HepG2 (cell line): ENCODE data around the gene RHBDL3. TPM values are rescaled to one million over a fixed set of nuclear protein-coding genes. Genes with fewer than 3 reads are reported as not detected.
A peak's percentile ranks its signal among the peaks of the same experiment; 100 is the strongest.

Experiments
- ATAC-seq: fragments of 200-7000 bp; cut with Tn5 transposase; 3 replicates; pipeline ENCODE4 v1.9.1; 2020; ENCODE audit warnings: mild to moderate bottlenecking, moderate library complexity
- BruUV-seq: library from RNA; stranded (reverse); fragments of 400-500 nt; replicated peaks from 2 replicates; lab custom pipeline; 2021; lab: Mats Ljungman, UMichigan
- CTCF ChIA-PET: fragments of 300-600 bp; formaldehyde crosslinking; extraction: SDS; loops from one replicate; lab custom pipeline; 2021; ENCODE audit warnings: low total read pairs, inconsistent platforms, low intra/inter-chr PET ratio; lab: Yijun Ruan, JAX
- POLR2A ChIA-PET: fragments of 350-600 bp; sonication (Branson Sonifier 250); formaldehyde crosslinking; loops from one replicate; lab custom pipeline; 2020; ENCODE audit warnings: antibody characterized with exemption, inconsistent platforms; lab: Yijun Ruan, JAX
- DNase-seq: peaks from one replicate; pipeline ENCODE4 v3.0.0-alpha.2; 2015; ENCODE audit warnings: low spot score
- FAIRE-seq: peaks from 3 replicates; lab custom pipeline; 2011; peaks lifted over from hg19 to GRCh38; lab: Jason Lieb, UNC
- H2AFZ ChIP-seq: one replicate; pipeline ENCODE4 v1.6.1; 2011; ENCODE audit warnings: low read length, inconsistent platforms
- H3K27ac ChIP-seq: fragments of 300-600 bp; 3 replicates; pipeline ENCODE4 v1.8.0; 2011; ENCODE audit warnings: mixed run types, mild to moderate bottlenecking, mixed read lengths, low read length, inconsistent platforms; ENCODE audit not compliant: insufficient read depth; ENCODE audit errors: extremely low read length
- H3K27me3 ChIP-seq, 2 experiments: fragments of 200-600 bp in 1 of 2; 2 replicates in 1 of 2; 3 replicates in 1 of 2; pipeline versions ENCODE4 v1.6.0 to v1.8.0; 2011; ENCODE audit warnings: low read length in 2 of 2, mild to moderate bottlenecking in 2 of 2, moderate library complexity in 2 of 2, inconsistent platforms in 1 of 2; ENCODE audit not compliant: insufficient read depth in 2 of 2, control insufficient read depth in 1 of 2
- H3K36me3 ChIP-seq, 2 experiments: fragments of 200-600 bp in 1 of 2; replicated peaks in 1 of 2; 2 replicates in 1 of 2; 3 replicates in 1 of 2; pipeline versions ENCODE4 v1.5.1 to v1.8.0; 2011; ENCODE audit warnings: low read length in 2 of 2, inconsistent platforms in 1 of 2; ENCODE audit not compliant: insufficient read depth in 2 of 2, control insufficient read depth in 1 of 2
- H3K4me1 ChIP-seq: 2 replicates; pipeline ENCODE4 v1.5.1; 2012; ENCODE audit warnings: low read length, inconsistent platforms; ENCODE audit not compliant: insufficient read depth
- H3K4me2 ChIP-seq: 2 replicates; pipeline ENCODE4 v1.6.0; 2011; ENCODE audit warnings: low read depth, low read length, inconsistent platforms
- H3K4me3 ChIP-seq, 3 experiments: fragments of 200-600 bp in 1 of 3; sonication (generic), shearing (Covaris generic) in 1 of 3; replicated peaks in 1 of 3; 2 replicates each; pipeline ENCODE4 v1.5.1; 2011 to 2016; ENCODE audit warnings: low read length in 3 of 3, inconsistent platforms in 2 of 3, low read depth in 2 of 3, mild to moderate bottlenecking in 2 of 3, control low read depth in 1 of 3, mixed read lengths in 1 of 3; ENCODE audit not compliant: insufficient read depth in 1 of 3
- H3K79me2 ChIP-seq: one replicate; pipeline ENCODE4 v1.6.1; 2011; ENCODE audit warnings: low read length, inconsistent platforms; ENCODE audit not compliant: insufficient read depth
- H3K9ac ChIP-seq: 2 replicates; pipeline ENCODE4 v1.6.0; 2011; ENCODE audit warnings: mild to moderate bottlenecking, low read depth, low read length, inconsistent platforms; ENCODE audit not compliant: insufficient read depth
- H3K9me3 ChIP-seq: 2 replicates; pipeline ENCODE4 v1.5.1; 2012; ENCODE audit warnings: mild to moderate bottlenecking, low read length
- H4K20me1 ChIP-seq: 2 replicates; pipeline ENCODE4 v1.6.0; 2011; ENCODE audit warnings: inconsistent platforms, mild to moderate bottlenecking, low read length, moderate library complexity; ENCODE audit not compliant: insufficient read depth
- NR2F6 ChIP-seq, 2 experiments: IDR thresholded peaks; 2 replicates each; pipeline ENCODE4 v1.6.1; 2016; ENCODE audit warnings: antibody characterized with exemption in 1 of 2, mild to moderate bottlenecking in 1 of 2
- RAD21 ChIP-seq: fragments of 450-650 bp; formaldehyde crosslinking; IDR thresholded peaks from 2 replicates; pipeline ENCODE4 v1.5.0; 2020; ENCODE audit warnings: mild to moderate bottlenecking
- STAG1 ChIP-seq: sonication (generic); formaldehyde crosslinking; IDR thresholded peaks from 2 replicates; pipeline ENCODE4 v1.4.0; 2020; ENCODE audit warnings: missing genetic modification reagents
- ZBTB7B ChIP-seq: sonication (generic); formaldehyde crosslinking; IDR thresholded peaks from 2 replicates; pipeline ENCODE4 v1.4.0; 2020; ENCODE audit warnings: missing genetic modification reagents
- WGBS: methylation state at CpG from one replicate; pipeline ENCODE4 v1.1.6; 2017; ENCODE audit warnings: low lambda C conversion rate; 5-methylcytosine and 5-hydroxymethylcytosine counted together
- in situ Hi-C: cut with HindIII; loops from 2 replicates; pipeline ENCODE4 v1.10.0; 2017; ENCODE audit warnings: low pct_unique_long_range_greater_than_20kb; ENCODE audit not compliant: extremely low pct_ligation_motif_present
- intact Hi-C: fragments of 100-400 bp; cut with micrococcal nuclease; formaldehyde crosslinking; loops from one replicate; pipeline ENCODE4 v1.10.0; 2022; ENCODE audit not compliant: unreplicated experiment
- polyA plus RNA-seq, 8 experiments: library from polyadenylated mRNA; depleted of rRNA in 3 of 8; stranded (reverse) in 7 of 8; unstranded in 1 of 8; fragments of >200 nt; fragmentation: Illumina TruSeq in 4 of 8; extraction: Trizol in 4 of 8; gene quantifications; 2 replicates each; pipeline versions ENCODE4 v1.2.1 to v1.2.3, GENCODE V29; 2011 to 2016; ENCODE audit warnings: low read depth in 4 of 8, missing spikeins in 1 of 8, mixed read lengths in 1 of 8; ENCODE audit not compliant: insufficient read depth in 1 of 8
- total RNA-seq, 5 experiments: library from RNA; depleted of rRNA; stranded (reverse); fragments of >200 nt; fragmentation: Illumina TruSeq; extraction: Trizol; gene quantifications; 2 replicates each; pipeline ENCODE4 v1.2.3, GENCODE V29; 2016; ENCODE audit warnings: low read depth in 1 of 5
- TF ChIP-seq, protein P1 (sequence below), 2 experiments: sonication (generic) in 1 of 2; formaldehyde crosslinking in 1 of 2; IDR thresholded peaks; 2 replicates each; pipeline versions ENCODE4 v1.5.1 to v1.6.1; 2011 to 2020; ENCODE audit warnings: borderline replicate concordance in 1 of 2, low read depth in 1 of 2, low read length in 1 of 2, mild to moderate bottlenecking in 1 of 2, missing genetic modification reagents in 1 of 2, moderate library complexity in 1 of 2
- TF ChIP-seq, protein P2 (sequence below): sonication (generic); formaldehyde crosslinking; IDR thresholded peaks from 2 replicates; pipeline ENCODE4 v1.5.0; 2020; ENCODE audit warnings: mild to moderate bottlenecking, missing genetic modification reagents, moderate library complexity

RHBDL3 gene
- total and polyA plus RNA-seq, 2 of the 13 experiments (the other 11 are each of a cell fraction or from before 2014, with no cell fraction given) = 0.09 TPM; not detected in 1

DNA sequence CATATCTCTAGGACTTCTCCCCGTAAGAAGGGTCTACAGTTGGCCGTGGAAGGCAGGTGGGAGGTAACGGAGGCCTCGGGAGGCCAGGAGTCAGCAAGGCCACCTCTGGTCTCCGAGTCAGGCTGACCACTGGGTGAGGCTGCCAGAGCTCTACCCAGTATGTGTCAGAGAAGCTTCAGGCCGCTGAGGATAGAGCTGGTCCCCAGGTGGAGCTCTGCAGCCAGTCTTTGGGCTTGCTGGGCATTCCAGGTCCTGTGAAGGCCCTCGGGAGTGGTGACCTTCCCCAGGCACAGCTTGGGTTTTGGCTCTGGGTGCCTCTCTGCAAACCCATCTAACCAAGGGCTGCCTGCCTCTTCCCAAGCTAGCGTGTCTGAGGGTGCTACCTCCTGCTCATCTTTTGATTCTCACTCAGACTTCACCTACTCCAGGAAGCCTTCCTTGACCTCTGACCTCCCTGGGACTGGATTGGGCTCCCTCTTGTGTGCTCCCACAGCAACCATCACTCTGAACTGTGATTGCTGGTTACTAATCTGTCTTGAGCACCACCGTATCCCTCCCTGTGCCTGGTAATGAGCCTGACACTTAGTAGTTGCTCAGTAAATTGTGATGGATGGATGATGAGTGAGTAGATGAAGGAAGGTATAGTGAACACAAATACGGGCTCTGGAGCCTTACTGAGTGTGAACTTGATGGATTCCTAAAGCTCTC is 22.3 kb downstream of the RHBDL3 start:
- Histone ChIP-seq H3K4me1 (peaks cover 15% of the 10 kb centered on the region), H3K79me2 (no peaks in the 10 kb centered on the region), H3K27me3 (peaks cover 1 to 7% of the 10 kb centered on the region in 2 experiments; a peak in 1 of 5 replicates), H2AFZ (no peak overlapping the region), H4K20me1 (no peaks in the 10 kb centered on the region), H3K27ac (no peak overlapping the region), H3K36me3 (no peaks in the 10 kb centered on the region), H3K4me3 (no peak overlapping the region), H3K4me2 (no peak overlapping the region), H3K9ac (no peak overlapping the region), H3K9me3 (no peaks in the 10 kb centered on the region)
- DNase-seq (no peak), FAIRE-seq (no peak), ATAC-seq (peak; percentile 82)
- POLR2A ChIA-PET = interaction anchor here (1.2 kb wide), 1 partner anchor 30 kb away, joined by 3 read pairs; no protein-coding TSS in a partner anchor
- CTCF ChIA-PET = interaction anchor here (1.6 kb wide), 1 partner anchor 31 kb away, joined by 3 read pairs; no protein-coding TSS in a partner anchor
- intact Hi-C loops (no loop called here), in situ Hi-C loops (no loop called here)
- BruUV-seq = no TSS peak
- 41% methylated on average over 3 of the region's 10 CpGs for WGBS
- peak; percentile 53; the same call in 1 of the 2 replicates for TF ChIP-seq NR2F6 (IDR thresholded peaks at IDR 0.05)
- TF ChIP-seq NR2F6 (CRISPR knock-in tag; IDR thresholded peaks at IDR 0.05) = no peak; the same call in 1 of the 2 replicates
- no peak for TF ChIP-seq ZBTB7B (CRISPR knock-in tag)
- TF ChIP-seq RAD21 (CRISPR knock-in tag) = peak; percentile 42; the same call in 1 of the 2 replicates
- TF ChIP-seq, protein P1, sequence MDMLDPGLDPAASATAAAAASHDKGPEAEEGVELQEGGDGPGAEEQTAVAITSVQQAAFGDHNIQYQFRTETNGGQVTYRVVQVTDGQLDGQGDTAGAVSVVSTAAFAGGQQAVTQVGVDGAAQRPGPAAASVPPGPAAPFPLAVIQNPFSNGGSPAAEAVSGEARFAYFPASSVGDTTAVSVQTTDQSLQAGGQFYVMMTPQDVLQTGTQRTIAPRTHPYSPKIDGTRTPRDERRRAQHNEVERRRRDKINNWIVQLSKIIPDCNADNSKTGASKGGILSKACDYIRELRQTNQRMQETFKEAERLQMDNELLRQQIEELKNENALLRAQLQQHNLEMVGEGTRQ (IDR thresholded peaks at IDR 0.05; ENCODE audit: low read depth, low read length) = no peak
- TF ChIP-seq, protein P1 (CRISPR knock-in tag; IDR thresholded peaks at IDR 0.05; ENCODE audit: borderline replicate concordance) = no peak
- TF ChIP-seq, protein P2, sequence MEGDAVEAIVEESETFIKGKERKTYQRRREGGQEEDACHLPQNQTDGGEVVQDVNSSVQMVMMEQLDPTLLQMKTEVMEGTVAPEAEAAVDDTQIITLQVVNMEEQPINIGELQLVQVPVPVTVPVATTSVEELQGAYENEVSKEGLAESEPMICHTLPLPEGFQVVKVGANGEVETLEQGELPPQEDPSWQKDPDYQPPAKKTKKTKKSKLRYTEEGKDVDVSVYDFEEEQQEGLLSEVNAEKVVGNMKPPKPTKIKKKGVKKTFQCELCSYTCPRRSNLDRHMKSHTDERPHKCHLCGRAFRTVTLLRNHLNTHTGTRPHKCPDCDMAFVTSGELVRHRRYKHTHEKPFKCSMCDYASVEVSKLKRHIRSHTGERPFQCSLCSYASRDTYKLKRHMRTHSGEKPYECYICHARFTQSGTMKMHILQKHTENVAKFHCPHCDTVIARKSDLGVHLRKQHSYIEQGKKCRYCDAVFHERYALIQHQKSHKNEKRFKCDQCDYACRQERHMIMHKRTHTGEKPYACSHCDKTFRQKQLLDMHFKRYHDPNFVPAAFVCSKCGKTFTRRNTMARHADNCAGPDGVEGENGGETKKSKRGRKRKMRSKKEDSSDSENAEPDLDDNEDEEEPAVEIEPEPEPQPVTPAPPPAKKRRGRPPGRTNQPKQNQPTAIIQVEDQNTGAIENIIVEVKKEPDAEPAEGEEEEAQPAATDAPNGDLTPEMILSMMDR (CRISPR knock-in tag) = peak; percentile 61
- peak; percentile 68 for TF ChIP-seq STAG1 (CRISPR knock-in tag)
